Breast epithelium (tissue), 3 donors: ENCODE measurements around the gene SMIM27.

Experiments
- POLR2A ChIP-seq: fragments of 450-650 bp; IDR thresholded peaks from one replicate; pipeline ENCODE4 v1.6.1; 2016; ENCODE audit warnings: antibody characterized with exemption, mild to moderate bottlenecking, moderate library complexity
- TF ChIP-seq, protein P1 (sequence below), 3 donors: fragments of 450-650 bp; IDR thresholded peaks; one replicate each; pipeline ENCODE4 v1.5.1; 2016 to 2017; ENCODE audit warnings: antibody characterized with exemption in 3 of 3, mild to moderate bottlenecking in 3 of 3, moderate library complexity in 3 of 3

DNA sequence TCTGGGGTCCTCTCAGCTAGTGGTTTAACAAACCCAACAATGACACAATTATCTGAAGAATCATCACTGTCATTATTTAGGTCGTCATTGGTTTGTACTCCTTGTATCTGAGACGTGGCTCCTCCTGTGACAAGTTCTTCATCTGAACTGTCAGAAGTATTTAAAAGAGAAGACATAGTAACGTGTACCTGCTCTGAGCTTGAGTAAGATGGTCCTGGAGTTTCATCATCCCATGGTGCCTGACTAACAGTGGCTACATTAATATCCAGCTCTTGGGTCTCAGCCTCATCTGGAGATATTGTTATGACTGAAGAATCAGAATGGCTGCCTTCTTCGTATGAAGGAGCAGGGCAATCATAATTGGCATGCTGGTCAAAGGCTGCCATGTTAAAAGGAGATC lies 9.1 kb upstream of the SMIM27 start:
- TF ChIP-seq, protein P1, sequence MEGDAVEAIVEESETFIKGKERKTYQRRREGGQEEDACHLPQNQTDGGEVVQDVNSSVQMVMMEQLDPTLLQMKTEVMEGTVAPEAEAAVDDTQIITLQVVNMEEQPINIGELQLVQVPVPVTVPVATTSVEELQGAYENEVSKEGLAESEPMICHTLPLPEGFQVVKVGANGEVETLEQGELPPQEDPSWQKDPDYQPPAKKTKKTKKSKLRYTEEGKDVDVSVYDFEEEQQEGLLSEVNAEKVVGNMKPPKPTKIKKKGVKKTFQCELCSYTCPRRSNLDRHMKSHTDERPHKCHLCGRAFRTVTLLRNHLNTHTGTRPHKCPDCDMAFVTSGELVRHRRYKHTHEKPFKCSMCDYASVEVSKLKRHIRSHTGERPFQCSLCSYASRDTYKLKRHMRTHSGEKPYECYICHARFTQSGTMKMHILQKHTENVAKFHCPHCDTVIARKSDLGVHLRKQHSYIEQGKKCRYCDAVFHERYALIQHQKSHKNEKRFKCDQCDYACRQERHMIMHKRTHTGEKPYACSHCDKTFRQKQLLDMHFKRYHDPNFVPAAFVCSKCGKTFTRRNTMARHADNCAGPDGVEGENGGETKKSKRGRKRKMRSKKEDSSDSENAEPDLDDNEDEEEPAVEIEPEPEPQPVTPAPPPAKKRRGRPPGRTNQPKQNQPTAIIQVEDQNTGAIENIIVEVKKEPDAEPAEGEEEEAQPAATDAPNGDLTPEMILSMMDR (IDR thresholded peaks at IDR 0.05), result no peak
- TF ChIP-seq POLR2A, result no peak
